ENCODE results near the gene EYA2. TPM values are rescaled to one million over a fixed set of nuclear protein-coding genes. Genes with fewer than 3 reads are reported as not detected.
A peak's percentile ranks its signal among the peaks of the same experiment; 100 is the strongest.

Gene EYA2
- total and polyA plus RNA-seq, 2 donors (not counting 1 experiment from before 2014, with no cell fraction given): 1.1 to 2.8 TPM

- Histone ChIP-seq H2AFZ (ENCODE audit: insufficient read depth, low read depth, low read length, poor library complexity, severe bottlenecking) (no peak overlapping the region), H3K9ac (ENCODE audit: low read length) (no peak overlapping the region), H3K9me3 (ENCODE audit: control extremely low read depth in 1 of 3, control insufficient read depth in 2 of 3, insufficient read depth in 1 of 3, low read length in 2 of 3) (peaks cover 0 to 11% (median 3%) of the 10 kb centered on the region in 3 donors), H3K27ac (ENCODE audit: low read length in 2 of 2) (no peak overlapping the region), H4K20me1 (ENCODE audit: control insufficient read depth, insufficient read depth, low read length, poor library complexity, severe bottlenecking) (no peaks in the 10 kb centered on the region), H3K4me3 (ENCODE audit: control extremely low read depth in 1 of 5, extremely low read depth in 1 of 5, insufficient read depth in 1 of 5, low read depth in 2 of 5, low read length in 4 of 5) (no peak overlapping the region), H3K27me3 (replicated peaks in 1 of 4; ENCODE audit: control extremely low read depth in 1 of 4, control insufficient read depth in 3 of 4, insufficient read depth in 4 of 4, low read length in 3 of 4) (peaks cover 0 to 8% (median 0%) of the 10 kb centered on the region in 4 experiments), H3K4me1 (ENCODE audit: control insufficient read depth in 2 of 2, insufficient read depth in 2 of 2, low read length in 2 of 2) (no peaks in the 10 kb centered on the region), H3K36me3 (replicated peaks in 1 of 2; ENCODE audit: control extremely low read depth in 1 of 2, control insufficient read depth in 1 of 2, extremely low read depth in 1 of 2, insufficient read depth in 2 of 2, low read length in 1 of 2) (no peaks in the 10 kb centered on the region), H3K79me2 (ENCODE audit: control insufficient read depth, insufficient read depth, low read length) (no peaks in the 10 kb centered on the region), H3K4me2 (replicated peaks; ENCODE audit: low read depth, low read length, poor library complexity, severe bottlenecking) (no peak overlapping the region)
- ChIA-PET POLR2A (no interaction called here), CTCF (no interaction called here)
- Mint-ChIP-seq H3K27ac (no peak overlapping the region), H3K27me3 (peaks cover 37% of the 10 kb centered on the region), H3K4me1 (no peaks in the 10 kb centered on the region), H3K4me3 (no peak overlapping the region), H3K9me3 (ENCODE audit: insufficient read depth) (no peaks in the 10 kb centered on the region)
- DNase-seq (peak; percentile 36), ATAC-seq (ENCODE audit: low read depth) (peak; percentile 33)
- TF ChIP-seq EZH2 (IDR thresholded peaks at IDR 0.05; ENCODE audit: borderline replicate concordance, insufficient read depth, low read depth, low read length, poor library complexity, severe bottlenecking) (no peak), CTCF (IDR thresholded peaks at IDR 0.05) (no peak)
- WGBS (ENCODE audit: insufficient coverage): 63% methylated on average over 7 of the region's 11 CpGs
- intact Hi-C loops (cut with micrococcal nuclease): no loop called here
Measured at GRCh38 chr20:47150403-47151152, 255.9 kb downstream of the EYA2 start.

GRCh38 chr20:47152068-47152467 lies 257.4 kb downstream of the EYA2 start:
- H3K9ac ChIP-seq (ENCODE audit: low read length): no peak overlapping the region
- H3K36me3 ChIP-seq (replicated peaks in 1 of 2; ENCODE audit: control extremely low read depth in 1 of 2, control insufficient read depth in 1 of 2, extremely low read depth in 1 of 2, insufficient read depth in 2 of 2, low read length in 1 of 2): no peaks in the 10 kb centered on the region
- H3K27ac ChIP-seq (ENCODE audit: low read length in 2 of 2): no peak overlapping the region
- no peak for ATAC-seq (ENCODE audit: low read depth)
- peaks cover 0 to 8% (median 0%) of the 10 kb centered on the region in 4 experiments for H3K27me3 ChIP-seq (replicated peaks in 1 of 4; ENCODE audit: control extremely low read depth in 1 of 4, control insufficient read depth in 3 of 4, insufficient read depth in 4 of 4, low read length in 3 of 4)
- no peaks in the 10 kb centered on the region for H3K79me2 ChIP-seq (ENCODE audit: control insufficient read depth, insufficient read depth, low read length)
- no peaks in the 10 kb centered on the region for H4K20me1 ChIP-seq (ENCODE audit: control insufficient read depth, insufficient read depth, low read length, poor library complexity, severe bottlenecking)
- ChIA-PET CTCF (no interaction called here), POLR2A (no interaction called here)
- H3K4me1 ChIP-seq (ENCODE audit: control insufficient read depth in 2 of 2, insufficient read depth in 2 of 2, low read length in 2 of 2): no peaks in the 10 kb centered on the region
- H3K27ac Mint-ChIP-seq: no peak overlapping the region
- no peak overlapping the region for H3K4me2 ChIP-seq (replicated peaks; ENCODE audit: low read depth, low read length, poor library complexity, severe bottlenecking)
- H3K27me3 Mint-ChIP-seq: peaks cover 47% of the 10 kb centered on the region
- H3K4me1 Mint-ChIP-seq: no peaks in the 10 kb centered on the region
- H3K9me3 ChIP-seq (ENCODE audit: control extremely low read depth in 1 of 3, control insufficient read depth in 2 of 3, insufficient read depth in 1 of 3, low read length in 2 of 3): peaks cover 0 to 11% (median 3%) of the 10 kb centered on the region in 3 donors
- 79% methylated on average over 3 of the region's 4 CpGs for WGBS (ENCODE audit: insufficient coverage)
- no peak for DNase-seq
- no peak for TF ChIP-seq EZH2 (IDR thresholded peaks at IDR 0.05; ENCODE audit: borderline replicate concordance, insufficient read depth, low read depth, low read length, poor library complexity, severe bottlenecking)
- no peak for TF ChIP-seq CTCF (IDR thresholded peaks at IDR 0.05)
- no peak overlapping the region for H3K4me3 ChIP-seq (ENCODE audit: control extremely low read depth in 1 of 5, extremely low read depth in 1 of 5, insufficient read depth in 1 of 5, low read depth in 2 of 5, low read length in 4 of 5)
- intact Hi-C loops (cut with micrococcal nuclease): no loop called here
- no peak overlapping the region for H2AFZ ChIP-seq (ENCODE audit: insufficient read depth, low read depth, low read length, poor library complexity, severe bottlenecking)
- H3K4me3 Mint-ChIP-seq: no peak overlapping the region
- no peaks in the 10 kb centered on the region for H3K9me3 Mint-ChIP-seq (ENCODE audit: insufficient read depth)

All from B cell (primary cell).